ENCODE data around the gene CD70. TPM values are rescaled to one million over a fixed set of nuclear protein-coding genes. Genes with fewer than 3 reads are reported as not detected.
"Not testable (repeated sequence)": the region's sequence is repeated elsewhere in the genome, so short reads cannot be mapped to it uniquely, and the experiment has no call there.

CD70 gene
- 10 to 100 TPM; 15.2 to 15.3 TPM for total RNA-seq

- Mint-ChIP-seq H3K4me1 (peaks cover 55% of the 10 kb centered on the region), H3K36me3 (peaks cover 4% of the 10 kb centered on the region), H3K27ac (peak within 1 kb of the TSS; percentile 59), H3K4me3 (peak within 1 kb of the TSS; percentile 92), H3K27me3 (peaks cover 84% of the 10 kb centered on the region), H3K9me3 (no peaks in the 10 kb centered on the region)
- peak; percentile 76 for DNase-seq
Measured at GRCh38 chr19:6590827-6591319, at the start of gene CD70. CD70 (minus strand) TSS chr19:6591150; CDS start chr19:6591002, 148 bp downstream.

GRCh38 chr19:6640333-6640732, 49.4 kb upstream of the CD70 start:
- H3K4me3 Mint-ChIP-seq, H3K27me3 Mint-ChIP-seq, H3K9me3 Mint-ChIP-seq, H3K27ac Mint-ChIP-seq, H3K36me3 Mint-ChIP-seq, DNase-seq: not testable (repeated sequence)
- peaks cover 37% of the 10 kb centered on the region for H3K4me1 Mint-ChIP-seq

GRCh38 chr19:6639439-6639838, 48.5 kb upstream of the CD70 start:
- peak overlapping the region; percentile 54 for H3K27ac Mint-ChIP-seq
- peaks cover 1% of the 10 kb centered on the region for H3K36me3 Mint-ChIP-seq
- no peaks in the 10 kb centered on the region for H3K27me3 Mint-ChIP-seq
- no peak for DNase-seq
- H3K4me3 Mint-ChIP-seq, result no peak overlapping the region
- peaks cover 36% of the 10 kb centered on the region for H3K4me1 Mint-ChIP-seq
- H3K9me3 Mint-ChIP-seq, result peaks cover 1% of the 10 kb centered on the region

GRCh38 chr19:6633456-6633813, 42.5 kb upstream of the CD70 start:
- not testable (repeated sequence) for H3K27ac Mint-ChIP-seq, H3K4me3 Mint-ChIP-seq, H3K9me3 Mint-ChIP-seq, DNase-seq, H3K36me3 Mint-ChIP-seq, H3K27me3 Mint-ChIP-seq
- peaks cover 33% of the 10 kb centered on the region for H3K4me1 Mint-ChIP-seq

GRCh38 chr19:6632747-6633455, 42.0 kb upstream of the CD70 start:
- not testable (repeated sequence) for H3K36me3 Mint-ChIP-seq, H3K9me3 Mint-ChIP-seq, H3K27ac Mint-ChIP-seq, H3K27me3 Mint-ChIP-seq, H3K4me3 Mint-ChIP-seq
- peaks cover 31% of the 10 kb centered on the region for H3K4me1 Mint-ChIP-seq
- peak; percentile 59 for DNase-seq

- H3K27me3 Mint-ChIP-seq, result peaks cover 6% of the 10 kb centered on the region
- peaks cover 7% of the 10 kb centered on the region for H3K9me3 Mint-ChIP-seq
- peaks cover 31% of the 10 kb centered on the region for H3K4me1 Mint-ChIP-seq
- no peak overlapping the region for H3K27ac Mint-ChIP-seq
- DNase-seq, result peak; percentile 73
- H3K36me3 Mint-ChIP-seq, result peaks cover 6% of the 10 kb centered on the region
- no peak overlapping the region for H3K4me3 Mint-ChIP-seq
Measured at GRCh38 chr19:6632002-6632621, 41.2 kb upstream of the CD70 start.

GRCh38 chr19:6626764-6627163, 35.8 kb upstream of the CD70 start:
- H3K4me3 Mint-ChIP-seq, result no peak overlapping the region
- peaks cover 11% of the 10 kb centered on the region for H3K9me3 Mint-ChIP-seq
- H3K4me1 Mint-ChIP-seq, result peaks cover 12% of the 10 kb centered on the region
- peaks cover 6% of the 10 kb centered on the region for H3K36me3 Mint-ChIP-seq
- H3K27ac Mint-ChIP-seq, result no peak overlapping the region
- DNase-seq, result no peak
- peaks cover 11% of the 10 kb centered on the region for H3K27me3 Mint-ChIP-seq

- no peak overlapping the region for H3K27ac Mint-ChIP-seq
- peaks cover 16% of the 10 kb centered on the region for H3K36me3 Mint-ChIP-seq
- H3K9me3 Mint-ChIP-seq, result peaks cover 16% of the 10 kb centered on the region
- peaks cover 24% of the 10 kb centered on the region for H3K27me3 Mint-ChIP-seq
- DNase-seq, result no peak
- H3K4me1 Mint-ChIP-seq, result peaks cover 17% of the 10 kb centered on the region
- H3K4me3 Mint-ChIP-seq, result no peak overlapping the region
Measured at GRCh38 chr19:6617374-6617773, 26.4 kb upstream of the CD70 start.

- H3K9me3 Mint-ChIP-seq, result peaks cover 16% of the 10 kb centered on the region
- H3K4me3 Mint-ChIP-seq, result no peak overlapping the region
- peak; percentile 26 for DNase-seq
- peaks cover 16% of the 10 kb centered on the region for H3K36me3 Mint-ChIP-seq
- peaks cover 19% of the 10 kb centered on the region for H3K4me1 Mint-ChIP-seq
- H3K27ac Mint-ChIP-seq, result peak overlapping the region; percentile 62
- peaks cover 36% of the 10 kb centered on the region for H3K27me3 Mint-ChIP-seq
Measured at GRCh38 chr19:6616011-6616410, 25.1 kb upstream of the CD70 start.

GRCh38 chr19:6613711-6614110, 22.8 kb upstream of the CD70 start:
- H3K36me3 Mint-ChIP-seq, result peaks cover 14% of the 10 kb centered on the region
- H3K4me3 Mint-ChIP-seq, result no peak overlapping the region
- peaks cover 10% of the 10 kb centered on the region for H3K9me3 Mint-ChIP-seq
- peaks cover 20% of the 10 kb centered on the region for H3K4me1 Mint-ChIP-seq
- peaks cover 52% of the 10 kb centered on the region for H3K27me3 Mint-ChIP-seq
- H3K27ac Mint-ChIP-seq, result peak overlapping the region; percentile 12
- DNase-seq, result peak; percentile 29

GRCh38 chr19:6610934-6611852, 20.2 kb upstream of the CD70 start:
- no peak for DNase-seq
- Mint-ChIP-seq H3K36me3 (peaks cover 6% of the 10 kb centered on the region), H3K27me3 (peaks cover 53% of the 10 kb centered on the region), H3K4me3 (no peak overlapping the region), H3K27ac (no peak overlapping the region), H3K9me3 (no peaks in the 10 kb centered on the region), H3K4me1 (peaks cover 17% of the 10 kb centered on the region)

GRCh38 chr19:6608940-6609339, 18.0 kb upstream of the CD70 start:
- Mint-ChIP-seq H3K9me3 (no peaks in the 10 kb centered on the region), H3K27ac (no peak overlapping the region), H3K4me1 (peaks cover 13% of the 10 kb centered on the region), H3K27me3 (peaks cover 49% of the 10 kb centered on the region), H3K4me3 (no peak overlapping the region), H3K36me3 (peaks cover 3% of the 10 kb centered on the region)
- no peak for DNase-seq

- not testable (repeated sequence) for DNase-seq, H3K9me3 Mint-ChIP-seq, H3K4me3 Mint-ChIP-seq, H3K27ac Mint-ChIP-seq, H3K36me3 Mint-ChIP-seq
- Mint-ChIP-seq H3K4me1 (peaks cover 10% of the 10 kb centered on the region), H3K27me3 (peaks cover 43% of the 10 kb centered on the region)
Measured at GRCh38 chr19:6608146-6608545, 17.2 kb upstream of the CD70 start.

GRCh38 chr19:6606276-6607070, 15.5 kb upstream of the CD70 start:
- Mint-ChIP-seq H3K27me3 (peaks cover 29% of the 10 kb centered on the region), H3K4me1 (peaks cover 15% of the 10 kb centered on the region)
- H3K36me3 Mint-ChIP-seq, H3K9me3 Mint-ChIP-seq, H3K4me3 Mint-ChIP-seq, DNase-seq, H3K27ac Mint-ChIP-seq: not testable (repeated sequence)

All from activated naive CD8-positive, alpha-beta T cell treated with anti-CD3 and anti-CD28 coated beads for 36 hours (primary cell).